GM19372 (cell line): ENCODE results near the gene TMEM80.
"Not testable (repeated sequence)": the region's sequence is repeated elsewhere in the genome, so short reads cannot be mapped to it uniquely, and the experiment has no call there.

ENCODE experiments used
- ATAC-seq: cut with Tn5 transposase; IDR thresholded peaks from one replicate; pipeline ENCODE4 v1.9.1; 2021; ENCODE audit warnings: mild to moderate bottlenecking, low read depth, moderate library complexity; ENCODE audit not compliant: unreplicated experiment

The TMEM80 gene

GRCh38 chr11:737899-738298 is 42.3 kb downstream of the TMEM80 start:
- not testable (repeated sequence) for ATAC-seq

GRCh38 chr11:742156-742546 is 46.5 kb downstream of the TMEM80 start:
- ATAC-seq = no peak

- no peak for ATAC-seq
Observed at GRCh38 chr11:742571-743201, 47.1 kb downstream of the TMEM80 start.

GRCh38 chr11:745428-745827 is 49.8 kb downstream of the TMEM80 start:
- ATAC-seq = no peak

GRCh38 chr11:746289-747157 is 50.9 kb downstream of the TMEM80 start:
- peak; percentile 39 for ATAC-seq

GRCh38 chr11:747158-748006 is 51.8 kb downstream of the TMEM80 start, which contains the start of gene TALDO1:
TSS of gene TALDO1 (plus strand) at chr11:747464. CDS start at chr11:747482, 18 bp downstream.
- peak; percentile 89 for ATAC-seq

- no peak for ATAC-seq
Observed at GRCh38 chr11:748007-748359, 52.4 kb downstream of the TMEM80 start.

- no peak for ATAC-seq
Observed at GRCh38 chr11:749731-750130, 54.1 kb downstream of the TMEM80 start.
